ENCODE measurements around the gene ZDHHC15.

- TF ChIP-seq CTCF (IDR thresholded peaks at IDR 0.05; ENCODE audit: low read length) (no peak), EZH2 (IDR thresholded peaks at IDR 0.05; ENCODE audit: borderline replicate concordance, low read length) (no peak)
Measured at GRCh38 chrX:75335127-75335458, 187.7 kb downstream of the ZDHHC15 start.

Measured in OCI-LY1 (cell line).